GM10266 (cell line): ENCODE data around the gene BRINP2.

ENCODE experiments used
- DNase-seq: peaks from one replicate; pipeline ENCODE4 v3.0.0; 2012; ENCODE audit errors: extremely low spot score
- TF ChIP-seq, protein P1 (sequence below): IDR thresholded peaks from 2 replicates; pipeline ENCODE4 v1.5.1; 2012; ENCODE audit warnings: mild to moderate bottlenecking, low read depth; ENCODE audit not compliant: control insufficient read depth, insufficient read depth; ENCODE audit errors: missing control alignments

BRINP2 gene

DNA sequence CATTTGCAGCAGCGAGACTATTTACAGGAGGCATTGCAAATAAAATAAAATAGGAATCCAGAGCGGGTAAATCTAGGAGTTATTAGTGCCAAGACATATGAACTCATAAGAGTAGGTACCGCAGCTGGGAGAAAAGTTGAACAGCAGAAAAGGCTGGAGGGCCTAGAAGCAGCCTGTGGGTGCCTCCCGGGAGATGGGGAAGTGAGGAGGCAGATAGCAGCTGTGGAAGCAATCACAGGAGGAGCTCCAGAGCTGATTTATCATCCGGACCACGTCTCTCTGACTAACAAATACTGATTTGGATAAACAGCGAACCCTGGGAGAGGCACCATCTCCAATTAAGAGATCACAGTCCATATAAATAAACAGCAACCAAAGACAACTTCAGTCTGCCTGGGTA, 64.6 kb downstream of the BRINP2 start:
- TF ChIP-seq, protein P1, sequence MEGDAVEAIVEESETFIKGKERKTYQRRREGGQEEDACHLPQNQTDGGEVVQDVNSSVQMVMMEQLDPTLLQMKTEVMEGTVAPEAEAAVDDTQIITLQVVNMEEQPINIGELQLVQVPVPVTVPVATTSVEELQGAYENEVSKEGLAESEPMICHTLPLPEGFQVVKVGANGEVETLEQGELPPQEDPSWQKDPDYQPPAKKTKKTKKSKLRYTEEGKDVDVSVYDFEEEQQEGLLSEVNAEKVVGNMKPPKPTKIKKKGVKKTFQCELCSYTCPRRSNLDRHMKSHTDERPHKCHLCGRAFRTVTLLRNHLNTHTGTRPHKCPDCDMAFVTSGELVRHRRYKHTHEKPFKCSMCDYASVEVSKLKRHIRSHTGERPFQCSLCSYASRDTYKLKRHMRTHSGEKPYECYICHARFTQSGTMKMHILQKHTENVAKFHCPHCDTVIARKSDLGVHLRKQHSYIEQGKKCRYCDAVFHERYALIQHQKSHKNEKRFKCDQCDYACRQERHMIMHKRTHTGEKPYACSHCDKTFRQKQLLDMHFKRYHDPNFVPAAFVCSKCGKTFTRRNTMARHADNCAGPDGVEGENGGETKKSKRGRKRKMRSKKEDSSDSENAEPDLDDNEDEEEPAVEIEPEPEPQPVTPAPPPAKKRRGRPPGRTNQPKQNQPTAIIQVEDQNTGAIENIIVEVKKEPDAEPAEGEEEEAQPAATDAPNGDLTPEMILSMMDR, result no peak
- no peak for DNase-seq

GRCh38 chr1:177236962-177237361, 66.2 kb downstream of the BRINP2 start:
- TF ChIP-seq, protein P1, result no peak
- no peak for DNase-seq

DNA sequence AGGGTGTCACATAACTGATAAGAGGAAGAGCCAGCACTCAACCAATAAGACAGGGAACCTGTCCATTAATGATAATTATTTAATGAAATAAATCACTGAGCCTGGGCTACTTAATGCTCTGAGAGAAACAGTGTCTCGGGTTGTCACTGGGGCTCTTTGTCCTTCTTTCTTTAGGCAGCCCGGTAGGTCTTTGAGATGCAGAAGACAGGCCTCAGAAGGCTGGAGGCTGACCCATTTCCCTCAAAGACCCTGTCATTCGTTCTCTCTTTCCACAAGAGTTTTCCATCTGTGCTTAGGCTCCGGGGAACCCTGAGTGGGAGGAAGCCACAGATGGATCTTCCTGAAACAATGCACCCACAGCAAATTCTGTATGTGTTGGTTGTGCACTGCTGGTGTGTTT, 68.2 kb downstream of the BRINP2 start:
- TF ChIP-seq, protein P1, result no peak

GRCh38 chr1:177239792-177240191, 69.0 kb downstream of the BRINP2 start:
- no peak for DNase-seq
- TF ChIP-seq, protein P1, result no peak

More for the DNA sequence above, 68.2 kb downstream of the BRINP2 start:
- DNase-seq, result no peak

DNA sequence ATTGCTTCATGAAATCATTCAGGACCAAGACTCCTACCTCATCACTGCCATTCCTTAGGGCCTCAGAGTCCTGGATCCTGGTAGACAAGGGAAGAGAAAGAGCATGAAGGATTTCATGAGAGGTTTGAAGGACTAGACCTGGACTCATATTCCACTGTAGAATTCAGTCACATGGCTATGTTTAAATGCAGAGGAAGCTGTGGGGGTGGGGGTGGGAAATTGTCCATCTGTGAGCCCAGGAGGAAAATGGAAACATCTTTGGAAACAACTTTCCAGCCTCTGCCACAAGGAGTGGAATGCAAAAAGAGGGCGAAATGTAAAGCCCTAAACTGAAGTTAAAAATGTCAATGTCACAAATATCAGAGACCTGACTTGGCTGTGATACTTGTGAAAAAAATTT, 73.0 kb downstream of the BRINP2 start:
- no peak for DNase-seq
- TF ChIP-seq, protein P1, result no peak

DNA sequence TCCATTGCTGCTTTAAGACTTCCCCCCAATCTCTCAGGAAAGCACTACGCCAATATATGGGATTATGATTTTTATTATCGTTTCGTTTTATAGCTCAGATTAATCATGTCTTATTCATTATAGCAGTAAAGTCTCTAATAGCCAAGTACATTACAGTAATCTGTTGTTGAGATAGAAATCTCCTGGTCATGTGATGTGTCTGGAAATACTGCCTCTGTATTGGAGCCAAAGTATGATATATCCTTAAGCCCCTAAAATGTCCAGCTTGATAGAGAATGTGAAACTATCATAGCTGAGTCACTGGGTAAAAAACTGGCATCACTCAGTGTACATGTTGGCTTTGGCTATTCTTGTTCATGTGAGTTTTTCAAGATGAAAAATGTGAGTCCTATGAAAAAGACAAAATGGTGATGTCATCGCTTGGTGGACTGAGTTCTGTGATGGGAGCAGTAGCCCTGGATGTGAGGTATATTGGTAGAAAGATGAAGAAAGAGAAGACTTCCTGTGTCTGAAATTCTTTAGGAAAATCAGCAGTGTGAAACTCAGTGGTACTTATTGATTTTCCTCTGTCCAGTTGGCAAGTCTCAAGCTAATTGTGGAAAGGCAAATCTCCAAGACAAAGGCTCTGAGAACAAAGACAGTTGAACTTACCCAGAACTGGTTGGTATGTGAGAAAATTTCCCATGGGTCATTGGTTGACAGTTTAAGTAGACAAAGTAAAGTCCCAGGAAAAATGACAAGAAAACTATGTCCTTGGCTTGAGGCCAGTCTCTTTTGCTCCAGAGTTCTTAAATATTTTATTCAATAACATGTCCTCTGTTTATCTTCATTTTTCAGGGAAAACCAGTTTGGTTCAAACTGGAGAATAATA, 76.2 kb downstream of the BRINP2 start:
- TF ChIP-seq, protein P1, result no peak
- no peak for DNase-seq

GRCh38 chr1:177247623-177248176, 76.9 kb downstream of the BRINP2 start:
- no peak for DNase-seq
- TF ChIP-seq, protein P1, result no peak
